NCI-H748 (cell line): ENCODE measurements around the gene NPY4R2.
"Not testable (repeated sequence)": the region's sequence is repeated elsewhere in the genome, so short reads cannot be mapped to it uniquely, and the experiment has no call there.

ENCODE experiments used
- DNase-seq: peaks from one replicate; lab custom pipeline; 2025; ENCODE audit not compliant: unreplicated experiment; lab: John Stamatoyannopoulos, UW

NPY4R2 gene, protein sequence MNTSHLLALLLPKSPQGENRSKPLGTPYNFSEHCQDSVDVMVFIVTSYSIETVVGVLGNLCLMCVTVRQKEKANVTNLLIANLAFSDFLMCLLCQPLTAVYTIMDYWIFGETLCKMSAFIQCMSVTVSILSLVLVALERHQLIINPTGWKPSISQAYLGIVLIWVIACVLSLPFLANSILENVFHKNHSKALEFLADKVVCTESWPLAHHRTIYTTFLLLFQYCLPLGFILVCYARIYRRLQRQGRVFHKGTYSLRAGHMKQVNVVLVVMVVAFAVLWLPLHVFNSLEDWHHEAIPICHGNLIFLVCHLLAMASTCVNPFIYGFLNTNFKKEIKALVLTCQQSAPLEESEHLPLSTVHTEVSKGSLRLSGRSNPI

DNA sequence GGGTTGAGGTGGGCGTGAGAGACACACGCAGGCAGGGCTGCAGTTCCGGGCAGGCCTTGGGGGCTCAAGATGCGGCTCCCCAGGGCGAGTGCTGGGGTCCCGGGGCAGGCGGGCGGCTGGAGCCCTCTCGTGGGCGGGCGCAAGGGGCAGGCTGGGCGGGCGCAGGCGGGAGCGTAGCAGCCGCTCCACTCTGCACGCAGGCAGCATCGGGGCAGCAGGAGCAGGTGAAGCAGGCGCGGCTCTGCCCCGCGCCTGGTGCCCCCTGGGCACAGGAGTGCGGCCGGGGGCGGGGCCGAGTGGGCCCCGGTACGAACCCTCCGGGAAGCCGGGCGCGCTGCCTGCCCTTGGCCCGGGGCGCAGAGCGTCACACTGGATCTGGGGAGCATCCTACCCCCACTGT is at the start of gene NPY4R2:
Gene NPY4R2 (plus strand): TSS at position 188 of the 400 bp plus-strand sequence. CDS start 3,326 bp downstream, outside the sequence.
- not testable (repeated sequence) for DNase-seq

- not testable (repeated sequence) for DNase-seq
Measured at GRCh38 chr10:47870887-47871286, 47.6 kb upstream of the NPY4R2 start.

GRCh38 chr10:47871485-47872180 is 46.8 kb upstream of the NPY4R2 start:
- not testable (repeated sequence) for DNase-seq

DNA sequence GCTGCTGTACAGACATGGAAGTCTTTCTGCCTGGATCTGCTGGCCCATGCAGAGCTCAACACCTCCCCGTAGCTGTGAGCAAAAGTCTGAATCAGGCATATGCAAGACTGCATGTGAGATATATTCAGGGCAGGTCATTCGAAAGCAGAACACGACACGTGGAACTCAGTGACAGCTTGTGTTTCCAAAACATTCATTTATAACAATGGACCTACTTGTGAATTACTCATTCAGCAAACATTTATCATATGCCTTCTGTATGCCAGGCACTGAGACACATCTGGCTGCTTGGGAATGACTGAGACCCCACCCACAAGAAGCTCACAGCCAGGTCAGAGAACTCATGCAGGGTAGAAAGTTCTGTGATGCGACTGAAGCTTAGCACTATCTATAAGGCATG is 46.2 kb upstream of the NPY4R2 start:
- not testable (repeated sequence) for DNase-seq

- not testable (repeated sequence) for DNase-seq
Measured at GRCh38 chr10:47884239-47884638, 34.2 kb upstream of the NPY4R2 start.

DNA sequence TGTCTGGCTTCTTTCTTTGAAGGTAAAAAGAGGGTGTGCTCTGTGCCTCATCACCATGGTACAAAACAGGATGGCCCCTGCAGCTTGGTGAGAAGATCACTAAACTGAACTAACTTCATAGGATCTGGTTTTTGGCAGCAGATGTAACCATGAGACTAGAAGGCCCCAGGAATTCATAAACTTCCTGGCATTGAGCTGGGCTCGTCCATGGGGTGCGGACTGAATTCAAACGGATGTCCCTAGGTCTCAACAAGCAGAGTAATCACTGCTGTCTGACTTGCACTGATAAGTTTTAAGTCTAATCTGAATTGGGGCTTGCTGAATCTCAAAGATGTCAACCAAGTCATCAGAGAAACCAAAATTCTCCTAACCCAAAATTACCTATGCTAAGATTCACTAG is 33.5 kb upstream of the NPY4R2 start:
- not testable (repeated sequence) for DNase-seq

DNA sequence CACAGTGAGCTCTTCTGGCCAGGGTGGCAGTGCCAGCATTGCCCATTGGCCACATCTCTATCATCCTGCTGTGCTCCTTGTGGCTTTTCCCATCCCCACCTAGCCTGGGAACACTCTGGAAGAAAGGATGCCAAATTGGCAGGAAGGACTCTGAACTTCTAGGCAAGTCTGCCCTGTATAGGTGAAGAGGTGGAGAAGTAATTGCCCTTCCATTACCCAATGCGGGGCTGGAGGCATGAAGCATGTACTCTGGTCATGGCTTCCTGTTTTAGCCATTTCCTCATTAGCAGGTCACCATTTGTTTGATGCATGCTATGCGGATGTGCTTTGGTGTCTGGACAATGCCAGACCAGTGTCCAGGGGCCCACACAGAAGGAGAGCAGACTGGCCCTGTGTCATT is 32.1 kb upstream of the NPY4R2 start:
- DNase-seq = not testable (repeated sequence)

DNA sequence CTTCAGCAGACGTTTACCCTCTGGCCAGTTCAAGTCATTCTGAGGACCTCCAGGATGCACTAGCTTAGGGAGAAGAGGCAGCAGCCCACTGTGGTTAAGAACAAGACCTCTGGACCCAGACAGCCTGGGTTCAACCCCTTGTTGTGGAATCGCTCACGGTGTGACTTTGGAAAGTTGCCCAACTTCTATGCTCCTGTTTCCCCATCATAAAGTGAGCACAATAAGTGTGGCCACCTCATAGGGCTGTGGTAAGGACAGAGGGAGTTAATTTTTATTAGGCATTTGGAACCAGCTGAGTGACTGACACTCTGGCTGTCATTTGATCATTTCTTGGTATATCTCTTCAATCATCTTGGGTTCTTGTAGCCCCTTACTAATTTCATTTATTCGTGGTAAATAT is 31.6 kb upstream of the NPY4R2 start:
- not testable (repeated sequence) for DNase-seq

- not testable (repeated sequence) for DNase-seq
Measured at GRCh38 chr10:47890737-47891136, 27.7 kb upstream of the NPY4R2 start.

DNA sequence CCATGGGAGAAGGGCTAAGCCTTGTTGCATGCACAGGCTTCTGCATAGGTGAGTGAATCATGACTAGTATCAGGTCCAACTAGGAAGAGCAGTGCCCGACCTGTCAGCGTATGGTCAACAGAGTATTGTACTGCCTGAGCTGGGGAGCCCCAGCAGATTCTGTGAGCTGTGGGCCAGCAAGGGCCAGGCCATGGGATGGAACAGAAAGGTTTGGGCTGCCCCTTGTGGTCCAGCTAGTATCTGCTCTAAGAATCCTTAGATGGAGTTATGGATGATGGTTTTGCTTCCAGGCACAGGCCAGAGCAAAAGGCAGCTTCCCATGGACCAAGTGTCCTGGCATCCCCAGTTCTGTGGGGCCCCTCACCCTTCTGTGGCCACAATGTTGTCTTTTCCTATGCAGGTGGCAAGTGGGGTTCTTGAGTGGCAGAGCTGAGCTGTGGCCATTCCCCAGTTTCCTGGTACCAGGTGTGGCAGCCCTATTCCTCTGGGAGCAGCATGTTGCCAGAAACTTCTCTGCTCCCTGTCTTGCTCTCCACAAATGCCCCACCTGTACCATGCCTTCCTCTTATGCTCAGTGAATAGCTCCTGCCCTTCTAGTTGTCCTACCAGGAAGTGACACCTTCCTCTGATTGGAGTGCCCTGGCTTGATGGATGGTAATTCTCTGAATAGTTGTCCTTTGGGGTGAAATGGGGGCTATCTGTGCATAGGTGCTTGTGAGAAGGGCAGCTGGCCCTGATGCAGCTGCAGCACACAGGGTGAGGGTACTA is 25.8 kb upstream of the NPY4R2 start:
- DNase-seq = not testable (repeated sequence)

GRCh38 chr10:47894571-47894970 is 23.9 kb upstream of the NPY4R2 start:
- not testable (repeated sequence) for DNase-seq

DNA sequence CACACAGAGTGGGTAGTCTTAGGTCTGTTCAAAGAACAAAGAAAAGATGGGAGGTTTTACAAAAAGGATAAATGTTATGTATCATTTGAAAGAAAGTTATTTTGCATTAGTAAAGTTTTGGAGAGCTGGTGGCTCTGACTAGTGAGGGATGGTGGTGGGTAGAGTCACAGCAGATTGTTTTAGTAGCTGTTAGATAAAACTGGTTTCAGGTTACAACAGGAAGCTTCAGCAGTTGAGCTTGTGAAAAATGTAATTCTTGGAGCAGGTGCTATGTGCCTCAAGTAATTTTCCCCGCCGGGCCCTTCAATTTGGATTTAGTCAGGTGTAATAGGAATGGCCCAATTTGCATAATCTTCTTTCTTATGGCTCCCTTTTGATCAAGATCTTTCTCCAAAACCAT is 20.6 kb upstream of the NPY4R2 start:
- not testable (repeated sequence) for DNase-seq

GRCh38 chr10:47909333-47909732 is 9.1 kb upstream of the NPY4R2 start:
- not testable (repeated sequence) for DNase-seq

- DNase-seq = not testable (repeated sequence)
Measured at GRCh38 chr10:47910486-47910885, 8.0 kb upstream of the NPY4R2 start.

GRCh38 chr10:47914052-47914451 is 4.4 kb upstream of the NPY4R2 start:
- not testable (repeated sequence) for DNase-seq

DNA sequence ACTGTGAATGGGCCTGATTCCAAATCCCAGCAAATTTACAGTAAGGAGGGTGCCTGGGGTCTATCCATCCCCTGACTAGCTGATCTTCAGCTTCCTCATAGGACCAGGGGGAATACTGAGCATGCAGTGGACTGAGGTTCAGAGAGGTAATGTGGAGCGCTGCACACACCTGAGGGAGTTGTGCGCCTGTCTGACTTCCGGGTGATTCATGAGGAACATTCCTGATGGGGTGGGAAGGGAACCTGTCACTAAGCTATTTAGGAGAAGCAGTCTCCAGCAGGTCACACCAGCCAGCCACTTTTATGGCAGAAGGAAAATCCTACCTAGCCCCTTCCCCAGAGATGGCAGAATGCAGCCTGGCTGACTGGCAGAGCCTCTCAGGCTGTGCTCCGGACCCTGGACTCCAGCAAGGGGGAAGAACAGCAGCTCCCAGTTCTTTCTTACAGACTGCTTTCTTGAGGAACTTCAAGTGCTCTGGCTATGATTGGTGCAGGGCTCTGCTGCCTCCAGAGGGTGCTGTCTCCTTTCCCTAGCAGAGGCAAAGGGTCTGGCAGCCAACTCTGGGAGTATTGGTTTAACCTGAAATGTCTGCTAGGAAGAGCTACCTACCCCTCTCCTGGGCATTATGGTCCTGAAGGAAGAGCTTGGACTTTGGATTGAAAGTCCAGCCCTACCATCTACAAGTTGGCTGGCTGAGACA is 2.5 kb upstream of the NPY4R2 start:
- not testable (repeated sequence) for DNase-seq

GRCh38 chr10:47920610-47921009 is 2.1 kb downstream of the NPY4R2 start:
- DNase-seq = not testable (repeated sequence)

- DNase-seq = not testable (repeated sequence)
Measured at GRCh38 chr10:47922503-47922902, 4.0 kb downstream of the NPY4R2 start.

GRCh38 chr10:47924628-47925027 is 6.2 kb downstream of the NPY4R2 start:
- not testable (repeated sequence) for DNase-seq

GRCh38 chr10:47927147-47927916 is 8.9 kb downstream of the NPY4R2 start:
- not testable (repeated sequence) for DNase-seq
